Dermis blood vessel endothelial cell (primary cell): ENCODE results near the gene NCL. TPM values are rescaled to one million over a fixed set of nuclear protein-coding genes. Genes with fewer than 3 reads are reported as not detected.

Source experiments
- total RNA-seq: library from RNA; depleted of rRNA; stranded (reverse); fragments of >200 nt; gene quantifications from 2 replicates; pipeline ENCODE4 v1.2.3, GENCODE V29; 2014

NCL gene
- total RNA-seq, 1 donor from 2014 or later, result 180 TPM

Other genes with a start within 250 kb of the NCL start
- 12.1 and 13.6 TPM in 2 replicates for gene B3GNT7, start 68.8 kb downstream of the NCL start, total RNA-seq
- under 0.01 and 0.05 TPM in 2 replicates for gene NMUR1, start 66.0 kb upstream of the NCL start, total RNA-seq
- gene TEX44, start 128.4 kb upstream of the NCL start, total RNA-seq, result not detected in 2 replicates
- 1,131 and 1,294 TPM in 2 replicates for gene PTMA, start 244.0 kb upstream of the NCL start, total RNA-seq